H1 (cell line): Measurements from ENCODE around the gene VIT.

Experiments used
- BACH1 ChIP-seq: IDR thresholded peaks from 2 replicates; pipeline ENCODE4 v1.6.1; 2012; ENCODE audit warnings: low read length, improper control_type of control experiment
- CHD2 ChIP-seq: IDR thresholded peaks from 2 replicates; pipeline ENCODE4 v1.6.1; 2012; ENCODE audit warnings: low read length, improper control_type of control experiment
- EGR1 ChIP-seq: IDR thresholded peaks from 2 replicates; pipeline ENCODE4 v1.6.1; 2011; ENCODE audit warnings: low read depth, low read length, borderline replicate concordance
- HDAC2 ChIP-seq, 2 experiments: fragments of 300-600 bp in 1 of 2; sonication (generic) in 1 of 2; IDR thresholded peaks; 2 replicates each; pipeline ENCODE4 v1.6.1; 2011 to 2012; ENCODE audit warnings: low read depth in 2 of 2, low read length in 2 of 2, mild to moderate bottlenecking in 2 of 2, moderate library complexity in 2 of 2, borderline replicate concordance in 1 of 2, inconsistent platforms in 1 of 2
- KDM5A ChIP-seq: fragments of 200-600 bp; IDR thresholded peaks from 2 replicates; pipeline ENCODE4 v1.7.1; 2012; ENCODE audit warnings: mild to moderate bottlenecking, low read length, inconsistent platforms, mixed read lengths
- MAFK ChIP-seq: IDR thresholded peaks from 2 replicates; pipeline ENCODE4 v1.6.1; 2012; ENCODE audit warnings: low read depth, mild to moderate bottlenecking, improper control_type of control experiment, low read length
- POLR2A ChIP-seq, 2 experiments: IDR thresholded peaks; 1 replicate in 1 of 2; 2 replicates in 1 of 2; pipeline ENCODE4 v1.6.1; 2011; ENCODE audit warnings: low read depth in 2 of 2, low read length in 2 of 2, mild to moderate bottlenecking in 2 of 2; ENCODE audit errors: control extremely low read depth in 1 of 2
- POLR2AphosphoS5 ChIP-seq: IDR thresholded peaks from 2 replicates; pipeline ENCODE4 v1.6.1; 2011; ENCODE audit warnings: low read depth, low read length
- SIN3A ChIP-seq, 2 experiments: IDR thresholded peaks in 1 of 2; conservative IDR thresholded peaks in 1 of 2; 2 replicates each; pipeline ENCODE4 v1.6.1; 2011 to 2012; ENCODE audit warnings: low read length in 2 of 2, improper control_type of control experiment in 1 of 2, low read depth in 1 of 2, mild to moderate bottlenecking in 1 of 2
- SRF ChIP-seq: IDR thresholded peaks from 2 replicates; pipeline ENCODE4 v1.6.1; 2011; ENCODE audit warnings: mild to moderate bottlenecking, low read depth, low read length, moderate library complexity
- SUZ12 ChIP-seq: fragments of 200-600 bp; sonication (generic); IDR thresholded peaks from 2 replicates; pipeline ENCODE4 v1.6.1; 2012; ENCODE audit warnings: mild to moderate bottlenecking, inconsistent platforms, low read length, moderate library complexity, mixed read lengths
- YY1 ChIP-seq: IDR thresholded peaks from 2 replicates; pipeline ENCODE4 v1.6.1; 2011; ENCODE audit warnings: low read depth, mild to moderate bottlenecking, low read length
- TF ChIP-seq, protein P1 (sequence below), 3 experiments: IDR thresholded peaks; 1 replicate in 2 of 3; 2 replicates in 1 of 3; pipeline versions ENCODE4 v1.5.1 to v1.6.1; 2011; ENCODE audit warnings: low read length in 3 of 3, mild to moderate bottlenecking in 3 of 3, inconsistent platforms in 2 of 3, low read depth in 1 of 3, moderate library complexity in 1 of 3; ENCODE audit not compliant: insufficient read depth in 1 of 3; ENCODE audit errors: control extremely low read depth in 1 of 3

DNA sequence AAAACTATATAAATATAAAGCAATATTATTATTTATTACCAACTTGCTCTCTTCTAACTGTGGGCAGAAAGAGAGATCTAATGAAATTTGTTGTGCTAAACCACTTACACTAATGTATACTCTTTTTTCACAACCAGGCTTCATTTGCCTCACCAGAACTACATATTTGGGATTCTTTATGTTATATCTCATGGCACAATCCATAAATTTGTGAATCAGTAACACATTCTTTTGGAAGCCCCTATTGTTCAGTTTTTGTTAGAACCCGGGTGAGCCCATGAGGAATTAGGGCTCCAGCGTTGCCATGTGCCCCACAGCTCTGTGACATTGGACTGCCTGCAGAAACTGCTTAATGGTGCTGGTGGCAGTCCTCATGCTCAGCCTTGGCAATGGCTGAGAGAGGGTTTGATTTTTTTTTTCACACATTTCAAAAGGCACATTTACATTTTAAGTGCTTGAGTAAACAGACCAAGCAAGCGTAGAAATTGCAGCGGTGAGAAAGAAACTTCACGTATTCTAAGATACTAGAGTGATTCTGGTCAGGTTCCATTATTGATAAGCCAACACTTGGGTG is 15.3 kb downstream of the VIT start:
- TF ChIP-seq SIN3A (conservative IDR thresholded peaks at IDR 0.05 in 1 of 2, IDR thresholded peaks at IDR 0.05 in 1 of 2; ENCODE audit: low read depth in 1 of 2, low read length in 2 of 2) (no peak), MAFK (no peak), CHD2 (no peak), KDM5A (no peak), SUZ12 (no peak), YY1 (no peak), POLR2A (IDR thresholded peaks at IDR 0.05; ENCODE audit: control extremely low read depth in 1 of 2, low read depth in 2 of 2, low read length in 2 of 2) (no peak), HDAC2 (IDR thresholded peaks at IDR 0.05; ENCODE audit: borderline replicate concordance in 1 of 2, low read depth in 2 of 2, low read length in 2 of 2) (no peak), POLR2AphosphoS5 (no peak), SRF (no peak), BACH1 (no peak), EGR1 (no peak)
- TF ChIP-seq, protein P1, sequence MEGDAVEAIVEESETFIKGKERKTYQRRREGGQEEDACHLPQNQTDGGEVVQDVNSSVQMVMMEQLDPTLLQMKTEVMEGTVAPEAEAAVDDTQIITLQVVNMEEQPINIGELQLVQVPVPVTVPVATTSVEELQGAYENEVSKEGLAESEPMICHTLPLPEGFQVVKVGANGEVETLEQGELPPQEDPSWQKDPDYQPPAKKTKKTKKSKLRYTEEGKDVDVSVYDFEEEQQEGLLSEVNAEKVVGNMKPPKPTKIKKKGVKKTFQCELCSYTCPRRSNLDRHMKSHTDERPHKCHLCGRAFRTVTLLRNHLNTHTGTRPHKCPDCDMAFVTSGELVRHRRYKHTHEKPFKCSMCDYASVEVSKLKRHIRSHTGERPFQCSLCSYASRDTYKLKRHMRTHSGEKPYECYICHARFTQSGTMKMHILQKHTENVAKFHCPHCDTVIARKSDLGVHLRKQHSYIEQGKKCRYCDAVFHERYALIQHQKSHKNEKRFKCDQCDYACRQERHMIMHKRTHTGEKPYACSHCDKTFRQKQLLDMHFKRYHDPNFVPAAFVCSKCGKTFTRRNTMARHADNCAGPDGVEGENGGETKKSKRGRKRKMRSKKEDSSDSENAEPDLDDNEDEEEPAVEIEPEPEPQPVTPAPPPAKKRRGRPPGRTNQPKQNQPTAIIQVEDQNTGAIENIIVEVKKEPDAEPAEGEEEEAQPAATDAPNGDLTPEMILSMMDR (IDR thresholded peaks at IDR 0.05; ENCODE audit: control extremely low read depth in 1 of 3, insufficient read depth in 1 of 3, low read depth in 1 of 3, low read length in 3 of 3), result no peak
